Fibroblast of skin of left quadriceps (primary cell): ENCODE results near the gene PRDM2.

Experiments
- DNase-seq, 2 experiments: peaks; one replicate each; pipeline ENCODE4 v3.0.0-alpha.2; 2013; ENCODE audit warnings: low read depth in 2 of 2

The PRDM2 gene

DNA sequence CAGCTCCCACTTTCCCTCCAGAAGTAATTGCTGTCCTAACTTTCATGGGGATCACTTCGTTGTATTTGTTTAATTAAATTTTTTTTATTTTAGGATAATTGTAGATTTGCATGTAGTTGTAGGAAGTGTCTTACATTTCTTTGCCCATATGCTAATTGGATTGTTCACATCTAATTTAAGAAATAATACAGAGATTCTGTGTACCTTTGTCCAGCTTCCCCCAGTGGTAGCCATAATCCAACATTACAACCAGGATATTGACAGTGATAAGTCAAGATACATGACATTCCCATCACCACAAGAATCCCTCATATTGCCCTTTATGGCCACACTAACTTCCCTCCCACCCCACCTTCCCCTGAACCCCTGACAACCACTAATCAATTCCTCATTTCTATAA is 136.6 kb downstream of the PRDM2 start:
- no peak for DNase-seq

DNA sequence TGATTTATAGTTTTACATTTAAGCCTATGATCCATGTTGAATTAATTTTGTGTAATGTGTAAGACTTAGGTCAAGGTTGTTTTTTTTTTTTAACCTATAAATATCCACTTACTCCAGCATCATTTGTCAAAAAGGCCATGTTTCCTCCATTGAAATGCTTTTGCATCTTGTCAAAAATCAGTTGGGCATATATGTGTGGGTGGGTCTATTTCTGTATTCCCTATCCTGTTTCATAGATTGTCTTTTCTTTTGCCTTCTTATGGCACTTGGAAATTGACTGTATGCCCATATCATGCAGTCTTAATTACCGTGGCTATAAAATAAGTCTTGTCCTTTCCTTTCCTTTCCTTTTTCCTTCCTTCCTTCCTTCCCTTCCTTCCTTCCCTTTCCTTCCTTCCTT is 138.2 kb downstream of the PRDM2 start:
- no peak for DNase-seq

DNA sequence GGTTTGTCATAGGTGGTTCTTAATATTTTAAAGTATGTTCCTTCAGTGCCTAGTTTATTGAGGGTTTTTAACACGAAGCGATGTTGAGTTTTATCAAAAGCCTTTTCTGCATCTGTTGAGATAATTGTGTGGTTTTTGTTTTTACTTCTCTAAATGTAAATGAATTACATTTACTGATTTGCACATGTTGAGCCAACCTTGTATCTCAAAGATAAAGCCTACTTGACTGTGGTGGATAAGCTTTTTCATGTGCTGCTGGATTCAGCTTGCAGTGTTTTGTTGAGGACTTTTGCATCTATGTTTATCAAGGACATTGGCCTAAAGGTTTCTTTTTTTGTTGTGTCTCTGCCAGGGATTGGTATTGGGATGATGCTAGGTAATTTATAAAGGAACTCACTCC is 142.5 kb downstream of the PRDM2 start:
- no peak for DNase-seq

DNA sequence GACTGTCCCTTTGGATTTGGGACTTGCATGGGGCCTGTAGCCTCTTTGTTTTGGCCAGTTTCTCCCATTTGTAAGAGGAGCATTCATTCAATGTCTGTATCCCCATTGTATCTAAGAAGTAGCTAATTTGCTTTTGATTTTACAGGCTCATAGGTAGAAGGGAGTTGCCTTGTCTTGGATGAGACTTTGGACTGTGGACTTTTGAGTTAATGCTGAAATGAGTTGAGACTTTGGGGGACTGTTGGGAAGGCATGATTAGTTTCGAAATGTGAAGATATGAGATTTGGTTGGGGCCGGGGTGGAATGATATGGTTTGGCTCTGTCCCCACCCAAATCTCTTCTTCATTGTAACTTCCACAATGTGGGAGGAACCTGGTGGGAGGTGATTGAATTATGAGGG is 151.7 kb downstream of the PRDM2 start:
- DNase-seq, result no peak

DNA sequence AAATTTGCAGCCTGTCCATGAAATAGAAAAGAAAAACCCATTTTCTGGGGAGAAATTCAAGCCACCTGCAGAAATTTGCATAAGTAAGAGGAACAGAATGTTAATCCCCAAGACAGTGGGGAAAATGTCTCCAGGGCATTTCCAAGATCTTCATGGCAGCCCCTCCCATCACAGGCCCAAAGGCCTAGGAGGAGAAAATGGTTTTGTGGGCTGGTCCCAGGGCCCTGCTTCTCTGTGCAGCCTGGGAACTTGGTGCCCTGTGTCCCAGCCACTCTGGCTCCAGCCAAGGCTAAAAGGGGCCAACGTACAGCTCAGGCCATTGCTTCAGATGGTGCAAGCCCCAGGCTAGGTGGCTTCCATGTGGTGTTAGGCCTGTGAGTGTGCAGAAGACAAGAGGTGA is 155.6 kb downstream of the PRDM2 start:
- no peak for DNase-seq

DNA sequence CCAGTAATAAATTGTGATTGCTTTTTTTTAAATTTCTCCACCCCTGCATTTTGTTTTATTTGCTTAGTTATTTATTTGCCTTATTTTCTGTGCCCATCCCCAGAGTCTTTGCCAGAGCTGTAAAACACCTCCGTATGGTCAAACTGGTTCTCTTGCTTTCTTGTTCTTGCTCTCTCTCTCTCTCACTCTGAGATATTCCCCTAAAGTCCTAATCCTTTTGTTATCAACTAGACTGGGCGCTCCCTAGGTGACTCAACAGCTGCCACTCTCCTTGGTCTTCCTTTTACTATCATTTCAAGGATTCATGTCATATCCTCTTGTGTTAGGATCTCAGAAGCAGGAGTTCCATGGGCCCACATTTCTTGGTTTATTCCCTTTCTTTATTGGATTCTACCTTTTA is 160.0 kb downstream of the PRDM2 start:
- no peak for DNase-seq

DNA sequence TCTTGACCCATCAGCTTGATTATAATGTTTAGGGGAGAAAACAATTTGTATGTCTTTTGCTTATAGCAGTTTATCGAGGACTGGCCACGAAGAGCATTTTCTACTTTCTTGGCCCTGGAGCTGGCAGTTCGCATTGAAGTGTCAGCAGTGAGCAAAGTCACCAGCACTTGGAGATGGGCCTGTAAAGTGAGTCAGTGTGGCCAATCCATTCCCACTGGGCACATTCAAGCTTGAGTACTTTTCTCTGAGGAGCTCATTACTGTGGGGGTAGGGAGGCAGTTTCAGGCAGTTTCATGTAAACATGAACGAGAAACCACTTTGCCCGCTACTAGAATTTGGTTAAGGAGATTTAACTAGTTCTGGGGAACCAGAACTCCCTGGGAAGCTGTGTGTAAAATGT is 164.8 kb downstream of the PRDM2 start:
- no peak for DNase-seq

DNA sequence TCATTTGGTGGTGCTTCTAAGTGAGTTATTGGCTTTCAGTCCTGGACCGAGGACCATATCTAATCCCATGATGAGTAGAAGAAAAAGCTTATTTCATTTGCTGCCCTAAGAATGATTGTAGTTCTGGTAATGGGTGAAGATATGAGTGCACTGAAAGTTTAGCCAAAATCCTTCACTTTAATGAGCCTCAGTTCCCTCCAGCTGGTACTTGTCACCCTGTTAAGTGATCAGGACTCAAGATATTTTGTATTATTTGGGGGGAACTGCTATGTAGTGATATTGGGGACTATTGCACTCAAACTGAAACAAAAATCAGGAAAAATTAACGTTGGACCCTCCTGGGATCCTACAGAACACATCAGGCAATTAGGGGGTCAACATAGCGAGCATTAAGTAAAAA is 165.9 kb downstream of the PRDM2 start:
- DNase-seq, result no peak

DNA sequence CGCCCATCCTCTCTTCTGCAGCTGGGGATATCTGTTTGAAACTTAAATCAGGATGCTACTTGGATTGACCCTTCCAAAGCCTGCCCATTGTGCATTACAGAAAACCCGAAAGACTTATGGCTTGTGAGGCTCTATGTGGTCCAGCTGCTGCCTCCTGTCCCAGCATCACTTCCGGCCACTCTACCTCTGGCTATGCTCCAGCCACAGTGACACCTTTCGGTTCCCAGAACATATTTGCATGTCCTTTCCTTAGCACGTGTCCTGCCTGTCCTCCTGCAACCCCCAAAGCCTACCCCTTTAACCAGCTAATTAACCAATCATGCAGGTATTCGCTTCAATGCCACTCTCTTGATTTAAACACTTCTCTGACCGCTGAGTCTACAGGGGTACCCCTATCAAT is 167.6 kb downstream of the PRDM2 start:
- no peak for DNase-seq

DNA sequence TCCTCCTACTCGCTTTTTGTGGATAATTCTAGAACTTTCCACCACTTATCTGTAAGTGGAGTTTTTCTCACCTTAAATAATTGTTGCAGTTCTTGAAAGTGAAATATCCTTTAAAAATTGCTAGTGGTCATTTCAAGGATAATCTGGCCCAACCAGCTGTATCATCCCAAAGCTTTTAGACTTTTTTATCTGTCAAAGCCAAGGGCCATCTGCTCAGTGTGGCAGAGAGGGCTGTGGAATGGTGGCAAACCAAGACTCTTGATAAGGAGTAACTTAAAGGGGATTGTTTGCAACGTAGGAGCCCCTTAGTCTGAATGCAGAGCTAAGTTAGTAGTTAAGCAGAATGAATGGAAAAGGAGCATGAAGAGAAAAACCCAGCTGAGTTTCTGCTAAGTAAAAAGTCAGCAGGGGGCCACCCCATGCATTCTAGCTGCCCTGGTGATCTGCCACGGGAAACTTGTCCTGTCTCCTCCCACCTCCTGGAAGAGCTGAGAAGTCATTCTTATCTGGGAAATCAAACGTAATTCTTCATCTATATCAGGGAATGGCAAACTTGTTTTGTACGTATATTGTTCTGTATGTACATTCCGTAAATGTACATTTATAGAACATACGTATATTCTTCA is 169.3 kb downstream of the PRDM2 start:
- DNase-seq, result no peak

DNA sequence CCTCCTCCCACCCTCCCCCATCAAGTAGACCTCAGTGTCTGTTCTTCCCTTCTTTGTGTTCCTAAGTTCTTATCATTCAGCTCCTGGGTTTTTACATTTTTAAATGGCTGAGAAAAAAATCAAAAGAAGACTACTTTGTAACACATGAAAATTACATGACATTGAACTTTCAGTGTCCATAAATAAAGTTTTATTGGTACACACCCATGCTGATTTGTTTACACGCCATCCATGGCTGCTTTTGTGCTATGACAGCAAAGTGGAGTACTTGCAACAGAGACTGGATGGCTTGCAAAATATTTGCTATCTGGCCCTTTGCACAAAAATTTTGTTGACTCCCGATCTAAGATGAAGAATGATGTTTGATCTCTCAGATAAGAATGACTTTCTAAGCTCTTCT is 171.4 kb downstream of the PRDM2 start:
- no peak for DNase-seq

DNA sequence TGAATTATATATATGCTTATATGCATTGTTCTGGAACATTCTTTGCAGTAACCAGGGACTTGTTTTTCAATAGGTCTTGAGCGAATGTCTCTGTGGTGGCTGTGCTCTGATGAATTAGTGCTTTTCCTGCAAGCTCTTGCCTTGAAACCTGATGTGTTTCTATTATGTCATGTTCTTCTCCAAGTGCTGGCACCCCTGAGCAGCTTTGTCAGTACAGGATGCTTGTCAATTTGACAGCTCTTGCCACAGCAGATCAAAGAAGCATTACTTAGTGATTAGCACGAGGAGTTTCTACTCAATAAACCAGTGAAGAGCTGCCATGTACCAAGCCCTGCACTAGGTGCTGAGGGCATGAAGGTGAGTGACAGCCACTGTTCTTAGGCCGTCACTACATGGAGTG is 171.9 kb downstream of the PRDM2 start:
- DNase-seq, result no peak

DNA sequence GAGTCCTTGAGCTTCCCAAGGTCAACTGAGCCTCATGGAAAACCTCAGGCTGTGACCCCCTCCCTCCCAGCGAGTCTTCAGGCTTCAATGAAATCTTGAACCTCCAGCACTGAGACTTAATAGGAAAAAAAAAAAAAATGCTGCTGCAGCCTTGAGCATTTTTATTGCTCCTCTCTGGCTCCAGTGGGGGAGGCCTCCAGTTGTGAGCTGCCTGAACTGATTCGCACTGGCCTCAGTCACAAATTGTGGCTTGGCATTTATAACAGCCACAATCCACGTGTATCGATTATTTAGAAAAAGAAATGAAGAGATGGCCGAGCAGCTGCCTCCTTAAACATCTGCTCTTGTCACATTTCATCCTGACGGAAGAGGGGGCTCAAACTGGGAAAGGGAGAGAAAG is 173.0 kb downstream of the PRDM2 start:
- no peak for DNase-seq
